H1 (cell line): Measurements from ENCODE around the gene ERFE. TPM values are rescaled to one million over a fixed set of nuclear protein-coding genes. Genes with fewer than 3 reads are reported as not detected.

Experiments
- CTCF ChIA-PET: fragments of 300-600 bp; sonication (Branson Sonifier 250); formaldehyde crosslinking; loops from one replicate; lab custom pipeline; 2021; ENCODE audit not compliant: partially characterized antibody; lab: Charles Lee
- POLR2A ChIA-PET: fragments of 300-600 bp; sonication (Branson Sonifier 250); formaldehyde crosslinking; loops from one replicate; lab custom pipeline; 2021; ENCODE audit warnings: inconsistent platforms; ENCODE audit not compliant: partially characterized antibody; lab: Charles Lee
- DNase-seq, 2 experiments: peaks; one replicate each; pipeline versions ENCODE4 v3.0.0 to v3.0.0-alpha.2; 2010 to 2022; ENCODE audit warnings: low spot score in 2 of 2, low read depth in 1 of 2, mixed read lengths in 1 of 2
- FAIRE-seq: peaks from 2 replicates; lab custom pipeline; 2011; peaks lifted over from hg19 to GRCh38; lab: Jason Lieb, UNC
- H2AFZ ChIP-seq: 2 replicates; pipeline ENCODE4 v1.8.1; 2012; ENCODE audit warnings: low read length, inconsistent platforms
- H2AK5ac ChIP-seq: 2 replicates; pipeline ENCODE4 v1.6.1; 2013; ENCODE audit warnings: low read depth, low read length
- H2BK120ac ChIP-seq: replicated peaks from 2 replicates; pipeline ENCODE3; 2013; ENCODE audit warnings: low read depth, low read length, inconsistent platforms
- H2BK12ac ChIP-seq: 2 replicates; pipeline ENCODE4 v1.6.1; 2013; ENCODE audit warnings: low read depth, low read length
- H2BK15ac ChIP-seq: 2 replicates; pipeline ENCODE4 v1.6.1; 2013; ENCODE audit warnings: low read length
- H2BK20ac ChIP-seq: 2 replicates; pipeline ENCODE4 v1.6.1; 2013; ENCODE audit warnings: low read length
- H2BK5ac ChIP-seq: 2 replicates; pipeline ENCODE4 v1.6.1; 2013; ENCODE audit warnings: low read depth, low read length
- H3K14ac ChIP-seq: 2 replicates; pipeline ENCODE4 v1.6.1; 2013; ENCODE audit warnings: inconsistent platforms; ENCODE audit not compliant: insufficient read length
- H3K18ac ChIP-seq: 2 replicates; pipeline ENCODE4 v1.6.1; 2013; ENCODE audit warnings: low read length; ENCODE audit errors: extremely low read depth
- H3K23ac ChIP-seq: 2 replicates; pipeline ENCODE4 v1.6.1; 2013; ENCODE audit warnings: inconsistent platforms; ENCODE audit not compliant: insufficient read length
- H3K23me2 ChIP-seq: 2 replicates; pipeline ENCODE4 v1.6.1; 2013; ENCODE audit warnings: low read depth, low read length
- H3K27ac ChIP-seq: 2 replicates; pipeline ENCODE4 v1.6.1; 2011; ENCODE audit warnings: low read depth, low read length, inconsistent platforms
- H3K27me3 ChIP-seq, 4 experiments: replicated peaks in 1 of 4; 1 replicate in 1 of 4; 2 replicates in 3 of 4; pipeline versions ENCODE4 v1.6.1 to v1.8.1; 2011 to 2013; ENCODE audit warnings: low read length in 3 of 4, mild to moderate bottlenecking in 3 of 4, inconsistent platforms in 2 of 4, mixed read lengths in 2 of 4, moderate library complexity in 1 of 4; ENCODE audit not compliant: control insufficient read depth in 3 of 4, insufficient read depth in 3 of 4; ENCODE audit errors: extremely low read depth in 1 of 4
- H3K36me3 ChIP-seq, 4 experiments: 2 replicates each; pipeline versions ENCODE4 v1.6.1 to v1.8.1; 2011 to 2013; ENCODE audit warnings: mild to moderate bottlenecking in 4 of 4, low read length in 3 of 4, moderate library complexity in 2 of 4, control low read depth in 1 of 4, inconsistent platforms in 1 of 4; ENCODE audit not compliant: insufficient read depth in 4 of 4, control insufficient read depth in 2 of 4
- H3K4ac ChIP-seq: replicated peaks from 2 replicates; pipeline ENCODE3; 2013; ENCODE audit warnings: low read length, low read depth, mixed read lengths, inconsistent platforms; ENCODE audit not compliant: insufficient read length
- H3K4me1 ChIP-seq, 4 experiments: replicated peaks in 1 of 4; 1 replicate in 1 of 4; 2 replicates in 3 of 4; pipeline versions ENCODE4 v1.6.1 to v1.8.1; 2011 to 2013; ENCODE audit warnings: low read length in 3 of 4, inconsistent platforms in 2 of 4, mixed read lengths in 1 of 4; ENCODE audit not compliant: insufficient read depth in 4 of 4, control insufficient read depth in 3 of 4
- H3K4me2 ChIP-seq, 2 experiments: 2 replicates each; pipeline versions ENCODE4 v1.6.1 to v1.8.1; 2011 to 2013; ENCODE audit warnings: low read depth in 2 of 2, low read length in 2 of 2, control low read depth in 1 of 2, inconsistent platforms in 1 of 2, mild to moderate bottlenecking in 1 of 2; ENCODE audit not compliant: insufficient read depth in 1 of 2
- H3K4me3 ChIP-seq, 4 experiments: fragments of 200-600, 300-600 bp in 1 of 4; sonication (generic), shearing (Covaris generic), sonication (Bioruptor Twin) in 1 of 4; 2 replicates each; pipeline versions ENCODE4 v1.5.1 to v1.8.1; 2011 to 2016; ENCODE audit warnings: low read length in 4 of 4, low read depth in 3 of 4, control low read depth in 2 of 4, inconsistent platforms in 2 of 4, mild to moderate bottlenecking in 2 of 4, mixed read lengths in 1 of 4, moderate library complexity in 1 of 4; ENCODE audit not compliant: insufficient read depth in 2 of 4; ENCODE audit errors: extremely low read depth in 1 of 4
- H3K56ac ChIP-seq: replicated peaks from 2 replicates; pipeline ENCODE3; 2013; ENCODE audit warnings: low read depth, mild to moderate bottlenecking, mixed read lengths, low read length, inconsistent platforms; ENCODE audit not compliant: insufficient read length
- H3K79me1 ChIP-seq: 2 replicates; pipeline ENCODE4 v1.6.1; 2013; ENCODE audit warnings: low read depth, low read length, control low read depth
- H3K79me2 ChIP-seq, 2 experiments: 2 replicates each; pipeline versions ENCODE4 v1.6.1 to v1.8.1; 2012 to 2013; ENCODE audit warnings: low read length in 2 of 2, mild to moderate bottlenecking in 2 of 2, inconsistent platforms in 1 of 2; ENCODE audit not compliant: insufficient read depth in 2 of 2, control insufficient read depth in 1 of 2
- H3K9ac ChIP-seq, 4 experiments: replicated peaks in 1 of 4; 1 replicate in 1 of 4; 2 replicates in 3 of 4; pipeline versions ENCODE4 v1.6.1 to v1.8.1; 2011 to 2013; ENCODE audit warnings: low read depth in 3 of 4, low read length in 3 of 4, control low read depth in 2 of 4, mild to moderate bottlenecking in 2 of 4, moderate library complexity in 2 of 4, inconsistent platforms in 1 of 4; ENCODE audit errors: extremely low read depth in 1 of 4
- H3K9me3 ChIP-seq, 2 experiments: 2 replicates each; pipeline versions ENCODE4 v1.6.1 to v1.8.1; 2012 to 2013; ENCODE audit warnings: mild to moderate bottlenecking in 2 of 2, moderate library complexity in 2 of 2, control low read depth in 1 of 2, inconsistent platforms in 1 of 2, low read depth in 1 of 2, low read length in 1 of 2, mixed read lengths in 1 of 2; ENCODE audit not compliant: insufficient read depth in 2 of 2
- H4K20me1 ChIP-seq, 2 experiments: replicated peaks in 1 of 2; 2 replicates each; pipeline versions ENCODE3 to v1.8.1; 2011 to 2013; ENCODE audit warnings: inconsistent platforms in 2 of 2, low read length in 2 of 2, mild to moderate bottlenecking in 1 of 2; ENCODE audit not compliant: insufficient read depth in 2 of 2, control insufficient read depth in 1 of 2
- H4K5ac ChIP-seq: 2 replicates; pipeline ENCODE4 v1.6.1; 2013; ENCODE audit warnings: low read length, low read depth, mixed read lengths, inconsistent platforms; ENCODE audit not compliant: insufficient read length
- H4K8ac ChIP-seq: 2 replicates; pipeline ENCODE4 v1.8.0; 2013; ENCODE audit warnings: mild to moderate bottlenecking, moderate library complexity, low read length, inconsistent platforms; ENCODE audit not compliant: insufficient read depth; ENCODE audit errors: extremely low read depth
- H4K91ac ChIP-seq: replicated peaks from 2 replicates; pipeline ENCODE3; 2013; ENCODE audit warnings: low read length, mixed read lengths, inconsistent platforms; ENCODE audit not compliant: insufficient read length
- BACH1 ChIP-seq: IDR thresholded peaks from 2 replicates; pipeline ENCODE4 v1.6.1; 2012; ENCODE audit warnings: low read length, improper control_type of control experiment
- BRCA1 ChIP-seq: IDR thresholded peaks from 2 replicates; pipeline ENCODE4 v1.6.1; 2012; ENCODE audit warnings: low read depth, low read length, improper control_type of control experiment
- CHD2 ChIP-seq: IDR thresholded peaks from 2 replicates; pipeline ENCODE4 v1.6.1; 2012; ENCODE audit warnings: low read length, improper control_type of control experiment
- CTCF ChIP-seq, 3 experiments: IDR thresholded peaks; 1 replicate in 2 of 3; 2 replicates in 1 of 3; pipeline versions ENCODE4 v1.5.1 to v1.6.1; 2011; ENCODE audit warnings: low read length in 3 of 3, mild to moderate bottlenecking in 3 of 3, inconsistent platforms in 2 of 3, low read depth in 1 of 3, moderate library complexity in 1 of 3; ENCODE audit not compliant: insufficient read depth in 1 of 3; ENCODE audit errors: control extremely low read depth in 1 of 3
- FOSL1 ChIP-seq: IDR thresholded peaks from 2 replicates; pipeline ENCODE4 v1.6.1; 2011; ENCODE audit warnings: mild to moderate bottlenecking, low read depth, low read length, moderate library complexity; ENCODE audit not compliant: insufficient read depth
- JUND ChIP-seq: IDR thresholded peaks from 2 replicates; pipeline ENCODE4 v1.6.1; 2011; ENCODE audit warnings: mild to moderate bottlenecking, improper control_type of control experiment, low read length
- RBBP5 ChIP-seq: IDR thresholded peaks from 2 replicates; pipeline ENCODE4 v1.7.1; 2012; ENCODE audit warnings: low read depth, mild to moderate bottlenecking, inconsistent platforms, low read length, moderate library complexity, borderline replicate concordance
- SP4 ChIP-seq: IDR thresholded peaks from 2 replicates; pipeline ENCODE4 v1.6.1; 2012; ENCODE audit warnings: low read length, inconsistent platforms
- YY1 ChIP-seq: IDR thresholded peaks from 2 replicates; pipeline ENCODE4 v1.6.1; 2011; ENCODE audit warnings: low read depth, mild to moderate bottlenecking, low read length
- WGBS, 2 experiments: shearing (Covaris generic) in 1 of 2; methylation state at CpG; one replicate each; pipeline versions ENCODE4 v1.1.6 to v1.1.7; 2013 to 2015; ENCODE audit warnings: low lambda C conversion rate in 2 of 2, mixed read lengths in 2 of 2, inconsistent platforms in 1 of 2, low coverage in 1 of 2, missing lambda C conversion rate in 1 of 2; ENCODE audit not compliant: insufficient replicate concordance in 2 of 2, insufficient coverage in 1 of 2, insufficient read length in 1 of 2; ENCODE audit errors: extremely low coverage in 1 of 2, missing lambda C conversion rate in 1 of 2; 5-methylcytosine and 5-hydroxymethylcytosine counted together
- polyA plus RNA-seq, 7 experiments: library from polyadenylated mRNA; depleted of rRNA in 3 of 7; stranded (reverse) in 5 of 7; unstranded in 2 of 7; fragments of >200 nt in 5 of 7; fragments of 200-250 nt in 2 of 7; gene quantifications; 1 replicate in 5 of 7; 2 replicates in 1 of 7; 4 replicates in 1 of 7; pipeline versions ENCODE4 v1.2.1 to v1.2.3, GENCODE V29; 2011 to 2013; ENCODE audit warnings: missing spikeins in 2 of 7, mixed read lengths in 2 of 7
- total RNA-seq: library from RNA; stranded (reverse); fragmentation: NEBNext Ultra II Directional; extraction: Animal tissue kit (Norgen Biotek cat#: 25700); gene quantifications from 2 replicates; pipeline ENCODE4 v1.2.1, GENCODE V29; 2021
- TF ChIP-seq, protein P1 (sequence below): IDR thresholded peaks from 2 replicates; pipeline ENCODE4 v1.6.1; 2012; ENCODE audit warnings: inconsistent platforms

The ERFE gene
- total and polyA plus RNA-seq, 2 of the 8 experiments (the other 6 are each of a cell fraction or from before 2014, with no cell fraction given), result 2.5 to 3.6 TPM

DNA sequence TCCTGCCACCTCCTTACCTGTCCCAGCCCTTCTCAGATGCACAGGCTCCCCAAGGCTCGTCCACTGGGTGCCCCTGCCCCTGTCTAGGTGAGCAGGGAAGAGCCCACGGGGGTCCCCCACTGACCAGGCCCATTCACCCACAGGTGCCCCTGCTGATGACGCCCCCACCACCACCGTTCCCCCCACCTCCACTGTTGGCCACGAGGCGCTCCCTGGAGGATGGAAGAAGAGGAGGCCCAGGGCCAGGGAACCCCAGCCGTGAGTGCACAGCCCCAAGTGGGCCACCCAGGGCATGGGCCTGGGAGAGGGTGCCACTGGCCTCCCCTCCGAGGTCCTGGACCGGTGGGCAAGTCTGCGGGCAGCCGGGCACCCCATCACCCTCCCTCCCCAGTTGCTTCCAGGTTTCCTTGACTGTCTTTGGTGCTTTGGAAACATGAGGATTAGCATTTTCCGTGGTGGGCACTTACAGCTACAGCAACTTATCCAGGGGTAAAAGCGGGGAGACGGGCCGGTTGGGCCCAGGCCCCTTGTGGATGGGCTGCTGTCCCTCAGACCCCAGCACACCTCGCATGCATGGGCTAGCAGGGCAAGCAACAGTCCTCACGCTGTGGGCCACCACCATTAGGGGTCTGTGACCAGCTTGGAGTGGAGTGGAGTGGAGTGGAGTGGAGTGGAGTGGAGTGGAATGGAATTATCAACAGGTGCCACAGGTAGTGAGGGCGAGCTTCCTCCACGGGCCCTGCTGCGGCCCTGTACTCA lies 33.5 kb upstream of the ERFE start:
- CTCF ChIA-PET, result interaction anchor here (1.6 kb wide), 1 partner anchor 14 kb away, joined by 4 read pairs; no protein-coding TSS in a partner anchor
- FAIRE-seq, result no peak
- TF ChIP-seq JUND (no peak), CHD2 (no peak), BRCA1 (no peak), RBBP5 (no peak), CTCF (IDR thresholded peaks at IDR 0.05; ENCODE audit: control extremely low read depth in 1 of 3, insufficient read depth in 1 of 3, low read depth in 1 of 3, low read length in 3 of 3) (no peak), FOSL1 (no peak), SP4 (no peak), BACH1 (no peak), YY1 (no peak)
- TF ChIP-seq, protein P1, sequence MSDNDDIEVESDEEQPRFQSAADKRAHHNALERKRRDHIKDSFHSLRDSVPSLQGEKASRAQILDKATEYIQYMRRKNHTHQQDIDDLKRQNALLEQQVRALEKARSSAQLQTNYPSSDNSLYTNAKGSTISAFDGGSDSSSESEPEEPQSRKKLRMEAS, result no peak

More for the DNA sequence above, 33.5 kb upstream of the ERFE start:
- H3K4ac ChIP-seq, result no peak overlapping the region
- no peak overlapping the region for H3K9ac ChIP-seq
- H3K23ac ChIP-seq, result no peak overlapping the region
- H3K4me2 ChIP-seq, result no peak overlapping the region
- 0 out of 4 replicates have a peak, but pooled peaks cover 0 to 4% of the 10 kb centered on the region in 2 experiments for H3K9me3 ChIP-seq
- H3K36me3 ChIP-seq, result no peaks in the 10 kb centered on the region; a peak in 1 of 8 replicates
- H2BK120ac ChIP-seq, result no peak overlapping the region
- H4K91ac ChIP-seq, result no peak overlapping the region
- H2BK20ac ChIP-seq, result no peak overlapping the region
- WGBS, 2 experiments, result 84% methylated on average over 14 of the region's 20 CpGs; no CpG with 5 or more reads in 1 of the 2 experiments
- peaks cover 15% of the 10 kb centered on the region for H3K23me2 ChIP-seq
- no peak overlapping the region for H2BK12ac ChIP-seq
- H2AFZ ChIP-seq, result no peak overlapping the region
- H3K27me3 ChIP-seq, result no peaks in the 10 kb centered on the region; a peak in 1 of 7 replicates
- H4K8ac ChIP-seq, result no peak overlapping the region
- no peaks in the 10 kb centered on the region for H3K79me2 ChIP-seq
- no peak overlapping the region for H3K18ac ChIP-seq
- peaks cover 0 to 14% of the 10 kb centered on the region in 2 experiments for H4K20me1 ChIP-seq
- DNase-seq, result no peak
- H3K56ac ChIP-seq, result no peak overlapping the region
- H3K79me1 ChIP-seq, result no peaks in the 10 kb centered on the region
- H3K4me3 ChIP-seq, result no peak overlapping the region
- no peak overlapping the region; the same call in 1 of the 2 replicates for H2BK5ac ChIP-seq
- H2AK5ac ChIP-seq, result 0 out of 2 replicates have a peak overlapping the region, but pooled peaks have one; percentile 94
- H3K4me1 ChIP-seq, result peaks cover 0 to 17% (median under 1%) of the 10 kb centered on the region in 4 experiments; a peak in 2 of 7 replicates
- H2BK15ac ChIP-seq, result no peak overlapping the region
- POLR2A ChIA-PET, result interaction anchor here (1.1 to 1.8 kb wide), 2 partner anchors 9 to 24 kb away, joined by 3 to 4 read pairs; no protein-coding TSS in a partner anchor
- H4K5ac ChIP-seq, result no peak overlapping the region
- no peak overlapping the region for H3K27ac ChIP-seq
- H3K14ac ChIP-seq, result no peak overlapping the region
